ENCODE data around the gene MAP1S.

MAP1S gene, protein sequence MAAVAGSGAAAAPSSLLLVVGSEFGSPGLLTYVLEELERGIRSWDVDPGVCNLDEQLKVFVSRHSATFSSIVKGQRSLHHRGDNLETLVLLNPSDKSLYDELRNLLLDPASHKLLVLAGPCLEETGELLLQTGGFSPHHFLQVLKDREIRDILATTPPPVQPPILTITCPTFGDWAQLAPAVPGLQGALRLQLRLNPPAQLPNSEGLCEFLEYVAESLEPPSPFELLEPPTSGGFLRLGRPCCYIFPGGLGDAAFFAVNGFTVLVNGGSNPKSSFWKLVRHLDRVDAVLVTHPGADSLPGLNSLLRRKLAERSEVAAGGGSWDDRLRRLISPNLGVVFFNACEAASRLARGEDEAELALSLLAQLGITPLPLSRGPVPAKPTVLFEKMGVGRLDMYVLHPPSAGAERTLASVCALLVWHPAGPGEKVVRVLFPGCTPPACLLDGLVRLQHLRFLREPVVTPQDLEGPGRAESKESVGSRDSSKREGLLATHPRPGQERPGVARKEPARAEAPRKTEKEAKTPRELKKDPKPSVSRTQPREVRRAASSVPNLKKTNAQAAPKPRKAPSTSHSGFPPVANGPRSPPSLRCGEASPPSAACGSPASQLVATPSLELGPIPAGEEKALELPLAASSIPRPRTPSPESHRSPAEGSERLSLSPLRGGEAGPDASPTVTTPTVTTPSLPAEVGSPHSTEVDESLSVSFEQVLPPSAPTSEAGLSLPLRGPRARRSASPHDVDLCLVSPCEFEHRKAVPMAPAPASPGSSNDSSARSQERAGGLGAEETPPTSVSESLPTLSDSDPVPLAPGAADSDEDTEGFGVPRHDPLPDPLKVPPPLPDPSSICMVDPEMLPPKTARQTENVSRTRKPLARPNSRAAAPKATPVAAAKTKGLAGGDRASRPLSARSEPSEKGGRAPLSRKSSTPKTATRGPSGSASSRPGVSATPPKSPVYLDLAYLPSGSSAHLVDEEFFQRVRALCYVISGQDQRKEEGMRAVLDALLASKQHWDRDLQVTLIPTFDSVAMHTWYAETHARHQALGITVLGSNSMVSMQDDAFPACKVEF

DNA sequence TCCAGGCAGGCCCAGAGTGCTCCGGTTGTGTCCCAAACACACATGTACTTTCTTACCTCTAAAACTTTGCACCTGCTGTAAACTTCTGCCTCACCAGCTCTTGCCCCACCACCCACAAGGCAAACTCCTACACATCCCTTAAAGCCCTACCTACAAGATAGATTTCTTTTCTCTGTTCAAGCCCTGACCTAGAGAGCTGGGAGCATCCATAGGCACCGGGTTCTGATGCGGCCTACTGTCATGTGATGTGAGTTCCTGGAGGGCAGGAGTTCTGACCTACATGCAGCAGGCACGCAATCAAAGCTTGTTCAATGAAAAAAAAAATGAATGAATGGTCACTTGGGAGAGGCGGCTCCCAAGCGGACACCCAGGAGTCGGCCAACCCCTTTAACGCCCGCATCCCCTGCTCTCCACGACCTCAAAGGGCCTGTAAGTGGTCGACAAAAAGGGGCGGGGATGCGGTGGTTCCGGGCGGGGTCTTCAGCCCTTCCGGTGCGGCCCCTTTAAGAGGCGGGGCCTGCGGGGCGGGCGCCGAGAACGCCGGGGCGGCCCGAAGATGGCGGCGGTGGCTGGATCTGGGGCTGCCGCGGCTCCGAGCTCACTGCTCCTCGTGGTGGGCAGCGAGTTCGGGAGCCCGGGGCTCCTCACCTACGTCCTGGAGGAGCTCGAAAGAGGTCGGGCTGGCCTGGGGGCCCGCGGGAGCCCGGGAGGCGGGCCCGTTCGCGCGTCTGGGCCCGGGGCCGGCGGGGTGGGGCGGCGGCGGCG is at the start of gene MAP1S:
TSS of gene MAP1S (plus strand) at position 534 of the 765 bp plus-strand sequence. CDS start at position 557, 23 bp downstream.
- in situ Hi-C loops (cut with HindIII; ENCODE audit: low pct_unique_long_range_greater_than_20kb, low sequenced_read_pairs), result no loop called here

DNA sequence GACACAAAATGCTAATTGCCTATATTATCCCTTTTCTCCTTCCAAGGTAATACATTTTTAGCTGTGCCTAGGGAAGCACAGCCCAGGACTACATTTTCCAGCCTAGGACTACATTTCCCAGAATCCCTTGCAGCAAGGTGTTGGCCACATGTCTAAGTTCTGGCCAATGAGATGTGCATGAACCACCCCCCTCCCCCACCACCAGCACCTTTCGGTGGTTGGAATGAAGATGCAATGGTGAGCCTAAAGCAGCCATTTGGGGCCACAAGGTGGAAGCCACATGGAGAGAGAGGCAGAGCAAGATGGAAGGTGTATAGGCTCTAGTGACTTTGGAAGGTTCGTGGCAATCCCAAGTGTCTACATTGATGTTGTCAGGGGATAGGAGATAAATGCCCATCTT is 47.4 kb upstream of the MAP1S start:
- in situ Hi-C loops (cut with HindIII; ENCODE audit: low pct_unique_long_range_greater_than_20kb, low sequenced_read_pairs), result no loop called here
- DNase-seq (ENCODE audit: low read depth in 1 of 2, low spot score in 1 of 2), result peak in 1 of 2 experiments; percentile 83
- no peak for TF ChIP-seq JUND (IDR thresholded peaks at IDR 0.05; ENCODE audit: low read depth)

More for the DNA sequence above, at the start of gene MAP1S:
- TF ChIP-seq JUND (IDR thresholded peaks at IDR 0.05; ENCODE audit: low read depth), result no peak
- peak; percentile 29 to 71 for DNase-seq (ENCODE audit: low read depth in 1 of 2, low spot score in 1 of 2)

DNA sequence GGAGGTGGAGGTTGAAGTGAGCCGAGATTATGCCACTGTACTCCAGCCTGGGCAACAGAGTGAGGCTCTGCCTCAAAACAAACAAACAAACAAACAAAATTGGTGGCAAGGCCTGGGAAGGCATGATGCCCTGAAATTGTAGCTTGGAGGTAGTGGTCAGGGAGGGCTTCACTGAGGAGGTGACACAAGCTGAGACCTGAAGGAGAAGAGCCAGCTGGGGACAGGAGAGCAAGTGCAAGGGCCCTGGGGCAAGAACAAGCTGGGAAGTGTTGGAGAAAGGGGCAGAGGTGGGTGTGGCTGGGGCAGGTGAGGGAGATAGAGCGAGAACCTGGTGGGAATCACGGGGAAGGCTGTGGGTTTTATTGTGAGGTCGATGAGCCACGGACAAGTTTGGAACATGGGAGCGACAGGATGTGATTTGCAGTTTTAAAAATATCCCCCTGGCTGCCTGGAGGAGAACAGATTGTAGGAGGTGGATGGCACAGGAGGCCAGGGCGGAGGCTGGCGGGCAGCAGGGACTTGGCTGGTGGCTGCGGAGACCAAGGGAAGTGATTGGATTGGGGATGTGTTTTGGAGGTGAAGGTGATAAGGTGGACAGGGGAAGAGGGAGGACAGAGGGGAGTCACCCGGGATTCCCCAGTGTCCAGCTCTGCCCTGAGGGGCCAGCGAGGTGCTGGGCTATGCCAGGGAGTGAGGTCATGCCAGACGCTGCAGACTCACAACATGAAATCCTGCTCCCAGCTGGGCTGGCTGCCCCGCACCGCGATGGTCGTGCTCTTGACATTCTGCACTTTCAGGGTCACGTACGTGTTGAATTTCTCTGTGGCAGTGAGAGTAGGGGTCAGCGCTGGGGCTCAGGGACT is 45.1 kb upstream of the MAP1S start:
- no peak for TF ChIP-seq JUND (IDR thresholded peaks at IDR 0.05; ENCODE audit: low read depth)
- DNase-seq (ENCODE audit: low read depth in 1 of 2, low spot score in 1 of 2), result no peak
- in situ Hi-C loops (cut with HindIII; ENCODE audit: low pct_unique_long_range_greater_than_20kb, low sequenced_read_pairs), result no loop called here

DNA sequence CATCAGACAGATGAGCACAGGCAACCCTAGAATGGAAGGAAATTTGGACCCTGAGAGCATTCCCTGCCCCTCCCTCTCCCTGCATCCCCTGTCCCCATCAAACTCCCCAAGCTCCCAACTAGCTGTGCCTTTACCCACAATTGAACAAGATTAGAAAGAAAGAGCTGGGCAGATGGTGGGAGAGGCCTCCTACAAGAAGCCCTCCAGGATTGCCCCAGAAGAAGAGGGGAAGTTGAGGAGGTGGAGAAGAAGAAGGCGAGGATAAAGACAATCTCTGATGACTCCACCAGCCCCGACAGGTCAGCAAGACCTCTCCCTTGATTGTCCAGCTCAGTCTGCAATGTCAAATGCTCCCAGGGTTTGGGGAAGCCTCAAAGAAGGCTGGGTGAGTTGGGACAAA is 43.0 kb upstream of the MAP1S start:
- in situ Hi-C loops (cut with HindIII; ENCODE audit: low pct_unique_long_range_greater_than_20kb, low sequenced_read_pairs), result no loop called here
- no peak for DNase-seq (ENCODE audit: low read depth in 1 of 2, low spot score in 1 of 2)
- TF ChIP-seq JUND (IDR thresholded peaks at IDR 0.05; ENCODE audit: low read depth), result no peak

DNA sequence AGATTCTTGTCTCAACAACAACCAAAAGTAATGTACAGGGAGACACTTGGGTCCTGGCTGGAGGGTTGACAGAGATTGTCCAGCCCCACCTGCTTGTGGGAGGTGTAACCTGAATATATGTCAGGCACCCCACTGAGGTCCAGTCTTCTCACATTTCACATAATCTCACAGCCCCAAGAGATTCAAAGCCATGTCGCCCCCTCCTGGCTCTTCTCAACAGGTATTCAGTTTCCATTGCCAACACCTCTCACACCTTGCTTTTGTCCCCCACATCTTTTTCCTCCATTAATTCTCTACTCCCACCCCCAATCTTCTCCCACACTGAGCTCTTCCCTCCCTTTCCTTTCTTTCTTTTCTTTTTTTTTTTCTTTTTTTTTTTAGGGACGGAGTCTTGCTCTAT is 42.3 kb upstream of the MAP1S start:
- peak in 1 of 2 experiments; percentile 53 for DNase-seq (ENCODE audit: low read depth in 1 of 2, low spot score in 1 of 2)
- TF ChIP-seq JUND (IDR thresholded peaks at IDR 0.05; ENCODE audit: low read depth), result no peak
- in situ Hi-C loops (cut with HindIII; ENCODE audit: low pct_unique_long_range_greater_than_20kb, low sequenced_read_pairs), result no loop called here

DNA sequence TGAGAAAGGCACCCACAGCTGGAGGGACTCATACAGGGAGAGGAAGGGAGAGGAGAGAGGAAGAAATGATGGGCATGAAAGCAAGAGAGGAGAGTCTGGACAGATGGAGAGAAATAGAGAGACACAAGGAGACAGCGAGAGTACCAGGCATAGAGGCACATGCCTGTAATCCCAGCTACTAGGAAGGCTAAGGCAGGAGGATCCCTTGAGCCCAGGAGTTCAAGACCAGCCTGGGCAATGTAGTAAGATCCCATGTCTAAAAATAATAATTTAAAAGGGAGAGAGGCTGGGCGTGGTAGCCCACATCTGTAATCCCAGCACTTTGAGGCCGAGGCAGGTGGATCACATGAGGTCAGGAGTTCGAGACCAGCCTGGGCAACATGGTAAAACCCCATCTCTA is 40.4 kb upstream of the MAP1S start:
- in situ Hi-C loops (cut with HindIII; ENCODE audit: low pct_unique_long_range_greater_than_20kb, low sequenced_read_pairs), result no loop called here
- DNase-seq (ENCODE audit: low read depth in 1 of 2, low spot score in 1 of 2), result no peak
- TF ChIP-seq JUND (IDR thresholded peaks at IDR 0.05; ENCODE audit: low read depth), result no peak

DNA sequence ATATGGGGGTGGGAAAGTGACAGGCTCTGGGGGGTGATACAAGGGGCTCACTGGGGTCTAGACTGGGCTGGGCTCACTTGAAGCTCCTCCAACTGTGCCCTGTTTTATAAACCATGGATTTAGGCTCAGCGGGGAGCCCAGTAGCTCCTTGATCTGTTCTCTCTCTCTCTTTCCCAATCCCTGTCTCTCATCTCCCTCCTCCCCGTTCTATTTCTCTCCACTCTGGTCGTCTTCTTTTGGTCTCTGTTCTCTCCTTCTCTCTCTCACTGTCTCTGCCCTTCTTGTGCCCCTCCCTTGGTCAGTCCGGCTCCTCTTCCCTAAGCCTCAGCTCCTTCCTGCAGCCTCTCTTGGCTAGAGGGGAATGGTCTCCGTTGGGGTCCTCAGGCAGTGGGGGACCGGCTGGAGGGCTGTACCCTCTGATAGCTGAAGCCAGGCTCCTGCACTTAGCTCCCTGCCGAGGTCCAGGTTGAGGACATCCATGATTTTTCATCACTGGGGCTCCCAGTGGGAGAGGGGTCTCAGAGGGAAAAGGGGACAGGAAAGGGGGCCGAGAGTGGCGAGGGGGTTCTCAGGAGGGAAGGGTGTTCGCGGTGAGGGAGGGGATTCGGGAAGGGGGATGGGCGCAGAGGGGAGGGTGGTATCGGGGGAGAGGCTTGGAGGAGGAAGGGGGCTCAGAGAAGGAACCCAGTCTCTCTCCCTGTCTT is 39.6 kb upstream of the MAP1S start:
- TF ChIP-seq JUND (IDR thresholded peaks at IDR 0.05; ENCODE audit: low read depth), result no peak
- DNase-seq (ENCODE audit: low read depth in 1 of 2, low spot score in 1 of 2), result no peak
- in situ Hi-C loops (cut with HindIII; ENCODE audit: low pct_unique_long_range_greater_than_20kb, low sequenced_read_pairs), result no loop called here

DNA sequence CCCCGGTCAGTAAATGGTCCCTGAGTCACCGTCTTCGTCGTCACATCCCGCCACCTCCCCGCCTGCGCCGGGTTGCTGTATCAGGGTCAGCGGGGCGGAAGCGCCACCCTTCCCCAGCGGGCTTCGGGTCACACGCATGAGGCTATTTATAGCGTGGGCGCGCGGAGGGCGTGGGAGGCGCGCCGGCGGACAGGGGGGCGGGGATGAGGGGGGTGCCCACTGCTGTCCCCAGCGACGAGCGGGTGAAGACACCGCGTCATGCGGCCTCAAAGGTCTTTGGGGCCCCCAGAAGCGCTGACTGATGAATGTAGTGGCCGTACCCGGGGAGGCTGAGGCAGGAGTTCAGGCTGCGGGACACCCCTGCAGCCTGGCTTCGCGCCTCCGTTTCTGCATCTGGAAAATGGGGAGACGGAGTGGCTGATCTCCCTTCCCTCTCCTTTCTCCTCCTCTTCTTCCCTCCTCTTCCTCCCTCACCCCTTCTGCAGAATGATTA is 39.0 kb upstream of the MAP1S start:
- TF ChIP-seq JUND (IDR thresholded peaks at IDR 0.05; ENCODE audit: low read depth), result no peak
- in situ Hi-C loops (cut with HindIII; ENCODE audit: low pct_unique_long_range_greater_than_20kb, low sequenced_read_pairs), result no loop called here
- no peak for DNase-seq (ENCODE audit: low read depth in 1 of 2, low spot score in 1 of 2)

DNA sequence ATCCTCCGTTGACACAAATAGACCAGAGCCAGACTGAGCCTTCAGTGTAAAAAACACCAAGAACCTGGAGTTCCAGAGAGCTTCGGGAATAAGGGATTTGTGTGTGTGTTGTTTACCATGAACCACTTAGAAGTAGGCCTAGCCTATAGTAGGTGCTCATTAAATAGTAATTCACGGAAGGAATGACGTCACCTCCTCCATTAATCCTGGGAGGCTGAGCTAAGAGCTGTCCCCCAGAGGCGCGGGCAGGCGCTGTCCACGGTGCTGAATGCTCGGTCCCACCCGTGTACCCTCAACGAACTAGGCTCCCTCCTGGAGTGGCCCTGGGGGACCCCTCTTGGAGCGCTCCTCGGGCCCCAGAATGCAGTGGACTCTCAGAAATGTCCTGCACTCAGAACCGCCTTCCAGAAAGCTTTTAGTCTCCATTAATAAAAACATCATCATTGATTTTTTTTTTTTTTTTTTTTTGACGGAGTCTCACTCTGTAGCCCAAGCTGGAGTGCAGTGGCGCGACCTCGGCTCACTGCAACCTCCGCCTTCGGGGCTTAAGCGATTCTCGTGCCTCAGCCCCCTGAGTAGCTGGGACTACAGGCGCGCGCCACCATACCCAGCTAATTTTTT is 37.7 kb upstream of the MAP1S start:
- in situ Hi-C loops (cut with HindIII; ENCODE audit: low pct_unique_long_range_greater_than_20kb, low sequenced_read_pairs), result no loop called here
- TF ChIP-seq JUND (IDR thresholded peaks at IDR 0.05; ENCODE audit: low read depth), result no peak
- peak; percentile 56 to 60 for DNase-seq (ENCODE audit: low read depth in 1 of 2, low spot score in 1 of 2)

DNA sequence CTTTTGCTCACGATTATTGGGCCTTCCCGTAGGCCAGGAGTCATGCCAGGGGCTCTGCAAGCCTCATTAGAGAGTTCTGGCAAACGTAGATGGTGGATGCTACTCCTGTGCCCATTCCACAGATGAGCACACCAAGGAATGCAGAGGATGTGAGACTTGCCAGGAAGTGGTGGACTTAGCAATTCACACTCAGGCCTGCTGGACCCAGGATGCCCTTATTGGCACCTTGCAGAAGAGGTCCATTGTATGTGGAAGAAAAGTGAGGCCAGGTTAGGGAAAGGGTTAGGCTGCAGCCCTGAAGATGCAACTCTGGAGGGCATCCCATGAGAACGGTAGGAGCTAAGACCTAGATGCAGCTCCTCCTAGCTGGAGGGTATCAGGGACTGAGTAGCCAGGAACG is 37.0 kb upstream of the MAP1S start:
- in situ Hi-C loops (cut with HindIII; ENCODE audit: low pct_unique_long_range_greater_than_20kb, low sequenced_read_pairs), result no loop called here
- TF ChIP-seq JUND (IDR thresholded peaks at IDR 0.05; ENCODE audit: low read depth), result no peak
- DNase-seq (ENCODE audit: low read depth in 1 of 2, low spot score in 1 of 2), result no peak

Measured in T47D (cell line).